B cell (primary cell): ENCODE results near the gene CDT1. TPM values are rescaled to one million over a fixed set of nuclear protein-coding genes. Genes with fewer than 3 reads are reported as not detected.

Experiments
- ATAC-seq: fragments of 200-7000 bp; cut with Tn5 transposase; one replicate; pipeline ENCODE4 v1.10.0; 2021; ENCODE audit warnings: low read depth, mild to moderate bottlenecking, moderate number of reproducible peaks, moderate library complexity
- CTCF ChIA-PET: fragments of 350-600 bp; sonication (Branson Sonifier 250); formaldehyde crosslinking; loops from one replicate; lab custom pipeline; 2021; ENCODE audit warnings: antibody characterized with exemption, inconsistent platforms; lab: Charles Lee
- POLR2A ChIA-PET: fragments of 350-600 bp; sonication (Branson Sonifier 250); formaldehyde crosslinking; loops from one replicate; lab custom pipeline; 2021; ENCODE audit warnings: antibody characterized with exemption; lab: Charles Lee
- DNase-seq: peaks from one replicate; pipeline ENCODE4 v3.0.0; 2013
- H2AFZ ChIP-seq: 2 replicates; pipeline ENCODE4 v1.6.1; 2012; ENCODE audit warnings: mild to moderate bottlenecking, low read depth, low read length; ENCODE audit not compliant: insufficient read depth, poor library complexity, severe bottlenecking
- H3K27ac ChIP-seq, 2 donors: 1 replicate in 1 of 2; 2 replicates in 1 of 2; pipeline ENCODE4 v1.5.1; 2012 to 2013; ENCODE audit warnings: low read length in 2 of 2, mild to moderate bottlenecking in 2 of 2, moderate library complexity in 1 of 2
- H3K27me3 ChIP-seq, 4 experiments: fragments of 200-600 bp in 1 of 4; sonication (generic) in 1 of 4; replicated peaks in 1 of 4; 1 replicate in 2 of 4; 2 replicates in 2 of 4; pipeline versions ENCODE4 v1.6.1 to v1.7.0; 2013 to 2016; ENCODE audit warnings: low read length in 3 of 4, mild to moderate bottlenecking in 2 of 4, mixed read lengths in 1 of 4, moderate library complexity in 1 of 4; ENCODE audit not compliant: insufficient read depth in 4 of 4, control insufficient read depth in 3 of 4; ENCODE audit errors: control extremely low read depth in 1 of 4
- H3K36me3 ChIP-seq, 2 experiments: replicated peaks in 1 of 2; 1 replicate in 1 of 2; 2 replicates in 1 of 2; pipeline versions ENCODE4 v1.6.1 to v1.7.1; 2013; ENCODE audit warnings: low read length in 1 of 2; ENCODE audit not compliant: insufficient read depth in 2 of 2, control insufficient read depth in 1 of 2; ENCODE audit errors: control extremely low read depth in 1 of 2, extremely low read depth in 1 of 2
- H3K4me1 ChIP-seq, 2 donors: fragments of 200-600 bp in 1 of 2; sonication (generic) in 1 of 2; 1 replicate in 1 of 2; 2 replicates in 1 of 2; pipeline versions ENCODE4 v1.5.1 to v1.6.1; 2013 to 2017; ENCODE audit warnings: low read length in 2 of 2; ENCODE audit not compliant: control insufficient read depth in 2 of 2, insufficient read depth in 2 of 2
- H3K4me2 ChIP-seq: replicated peaks from 2 replicates; pipeline ENCODE3; 2012; ENCODE audit warnings: mild to moderate bottlenecking, low read depth, low read length; ENCODE audit not compliant: poor library complexity, severe bottlenecking
- H3K4me3 ChIP-seq, 5 experiments: fragments of 200-600 bp in 1 of 5; sonication (generic) in 1 of 5; 1 replicate in 3 of 5; 2 replicates in 2 of 5; pipeline versions ENCODE4 v1.5.1 to v1.7.0; 2011 to 2016; ENCODE audit warnings: low read length in 4 of 5, mild to moderate bottlenecking in 4 of 5, low read depth in 2 of 5, control low read depth in 1 of 5, moderate library complexity in 1 of 5; ENCODE audit not compliant: insufficient read depth in 1 of 5; ENCODE audit errors: control extremely low read depth in 1 of 5, extremely low read depth in 1 of 5
- H3K79me2 ChIP-seq: fragments of 200-600 bp; sonication (generic); one replicate; pipeline ENCODE4 v1.6.0; 2016; ENCODE audit warnings: low read length; ENCODE audit not compliant: control insufficient read depth, insufficient read depth
- H3K9ac ChIP-seq: fragments of 200-600 bp; sonication (generic); 2 replicates; pipeline ENCODE4 v1.6.1; 2017; ENCODE audit warnings: mild to moderate bottlenecking, low read length, moderate library complexity
- H3K9me3 ChIP-seq, 3 donors: one replicate each; pipeline versions ENCODE4 v1.6.1 to v1.7.1; 2013; ENCODE audit warnings: low read length in 2 of 3; ENCODE audit not compliant: control insufficient read depth in 2 of 3, insufficient read depth in 1 of 3; ENCODE audit errors: control extremely low read depth in 1 of 3
- H4K20me1 ChIP-seq: 2 replicates; pipeline ENCODE4 v1.6.0; 2012; ENCODE audit warnings: mild to moderate bottlenecking, low read length; ENCODE audit not compliant: insufficient read depth, control insufficient read depth, poor library complexity, severe bottlenecking
- H3K27ac Mint-ChIP-seq: one replicate; pipeline ENCODE4 v1.8.0; 2021; ENCODE audit warnings: mixed read lengths
- H3K27me3 Mint-ChIP-seq: one replicate; pipeline ENCODE4 v1.8.0; 2021; ENCODE audit warnings: mixed read lengths
- H3K4me1 Mint-ChIP-seq: one replicate; pipeline ENCODE4 v1.8.0; 2021; ENCODE audit warnings: mixed read lengths
- H3K4me3 Mint-ChIP-seq: one replicate; pipeline ENCODE4 v1.8.0; 2021; ENCODE audit warnings: mixed read lengths
- H3K9me3 Mint-ChIP-seq: one replicate; pipeline ENCODE4 v1.8.0; 2022; ENCODE audit warnings: mixed read lengths; ENCODE audit not compliant: insufficient read depth
- CTCF ChIP-seq: fragments of 200-600 bp; IDR thresholded peaks from one replicate; pipeline ENCODE4 v1.8.0; 2022; ENCODE audit warnings: antibody characterized with exemption, mild to moderate bottlenecking
- EZH2 ChIP-seq: IDR thresholded peaks from 2 replicates; pipeline ENCODE4 v1.6.1; 2012; ENCODE audit warnings: borderline replicate concordance, low read depth, mild to moderate bottlenecking, moderate library complexity, low read length; ENCODE audit not compliant: insufficient read depth, poor library complexity, severe bottlenecking
- WGBS: methylation state at CpG from one replicate; pipeline ENCODE4 v1.1.5; 2013; ENCODE audit warnings: missing lambda C conversion rate; ENCODE audit not compliant: insufficient coverage; 5-methylcytosine and 5-hydroxymethylcytosine counted together
- intact Hi-C: fragments of 100-400 bp; cut with micrococcal nuclease; formaldehyde crosslinking; loops from one replicate; pipeline ENCODE4 v1.10.0; 2022
- polyA plus RNA-seq: library from polyadenylated mRNA; depleted of rRNA; stranded (reverse); fragments of >200 nt; gene quantifications from 2 replicates; pipeline ENCODE4 v1.2.3, GENCODE V29; 2012
- total RNA-seq, 2 donors: library from RNA; stranded (reverse); fragments of 120-200 nt in 1 of 2; gene quantifications; 1 replicate in 1 of 2; 2 replicates in 1 of 2; pipeline versions ENCODE4 v1.2.3 to v1.2.4, GENCODE V29; 2013 to 2022

CDT1 gene
- total and polyA plus RNA-seq, 2 donors (not counting 1 experiment from before 2014, with no cell fraction given): 0.27 to 0.36 TPM

GRCh38 chr16:88766975-88767374, 36.6 kb upstream of the CDT1 start:
- Histone ChIP-seq H3K4me3 (no peak overlapping the region), H3K9ac (no peak overlapping the region), H3K9me3 (no peaks in the 10 kb centered on the region), H3K79me2 (peaks cover 98% of the 10 kb centered on the region), H3K4me2 (peak overlapping the region; percentile 65), H4K20me1 (peaks cover 95% of the 10 kb centered on the region), H3K36me3 (peaks cover 0 to 9% of the 10 kb centered on the region in 2 experiments), H3K4me1 (peaks cover 52 to 62% of the 10 kb centered on the region in 2 donors), H3K27ac (peak overlapping the region in 1 of 2 donors; percentile 45), H2AFZ (no peak overlapping the region), H3K27me3 (no peaks in the 10 kb centered on the region)
- 86% methylated on average over 8 of the region's 11 CpGs for WGBS
- ChIA-PET CTCF (interaction anchor here (1.4 to 8.4 kb wide), 3 partner anchors 15 to 30 kb away, joined by 5 to 68 read pairs (median 18); partner anchors contain the start of gene PIEZO1), POLR2A (interaction anchor here (1.0 to 2.9 kb wide), 3 partner anchors 12 to 30 kb away, joined by 3 to 14 read pairs (median 3); no protein-coding TSS in a partner anchor)
- TF ChIP-seq CTCF: no peak
- no peaks in the 10 kb centered on the region for H3K27me3 Mint-ChIP-seq
- no peak for DNase-seq
- ATAC-seq: no peak
- H3K4me1 Mint-ChIP-seq: peaks cover 52% of the 10 kb centered on the region
- no peaks in the 10 kb centered on the region for H3K9me3 Mint-ChIP-seq
- intact Hi-C loops: loop anchor here (2.0 kb wide), 1 partner anchor 18 kb away; the partner anchor contains the start of gene PIEZO1
- H3K4me3 Mint-ChIP-seq: peak overlapping the region; percentile 81
- peak overlapping the region; percentile 81 for H3K27ac Mint-ChIP-seq

GRCh38 chr16:88767546-88768070, 36.0 kb upstream of the CDT1 start:
- Mint-ChIP-seq H3K27ac (peak overlapping the region; percentile 81), H3K4me1 (peaks cover 52% of the 10 kb centered on the region), H3K27me3 (no peaks in the 10 kb centered on the region), H3K4me3 (peak overlapping the region; percentile 81), H3K9me3 (no peaks in the 10 kb centered on the region)
- peak overlapping the region; percentile 65 for H3K4me2 ChIP-seq
- TF ChIP-seq CTCF (no peak), EZH2 (no peak)
- ATAC-seq (no peak), DNase-seq (no peak)
- H3K79me2 ChIP-seq: peaks cover 98% of the 10 kb centered on the region
- peaks cover 52 to 66% of the 10 kb centered on the region in 2 donors for H3K4me1 ChIP-seq
- peaks cover 0 to 9% of the 10 kb centered on the region in 2 experiments for H3K36me3 ChIP-seq
- WGBS: 68% methylated on average over 12 of the region's 12 CpGs
- no peak overlapping the region for H3K4me3 ChIP-seq
- H3K9me3 ChIP-seq: no peaks in the 10 kb centered on the region
- ChIA-PET POLR2A (interaction anchor here (1.0 to 2.9 kb wide), 3 partner anchors 12 to 30 kb away, joined by 3 to 14 read pairs (median 3); no protein-coding TSS in a partner anchor), CTCF (interaction anchor here (1.4 to 8.4 kb wide), 3 partner anchors 15 to 31 kb away, joined by 5 to 68 read pairs (median 18); partner anchors contain the start of gene PIEZO1)
- no peak overlapping the region for H2AFZ ChIP-seq
- peak overlapping the region in 1 of 2 donors; percentile 45 for H3K27ac ChIP-seq
- intact Hi-C loops: loop anchor here (2.0 kb wide), 1 partner anchor 17 kb away; the partner anchor contains the start of gene PIEZO1
- H3K27me3 ChIP-seq: no peaks in the 10 kb centered on the region
- H3K9ac ChIP-seq: no peak overlapping the region
- peaks cover 93% of the 10 kb centered on the region for H4K20me1 ChIP-seq
